Posterior vena cava (tissue), 2 donors: ENCODE results near the gene INSL3. TPM values are rescaled to one million over a fixed set of nuclear protein-coding genes. Genes with fewer than 3 reads are reported as not detected.
A peak's percentile ranks its signal among the peaks of the same experiment; 100 is the strongest.
"Not testable (repeated sequence)": the region's sequence is repeated elsewhere in the genome, so short reads cannot be mapped to it uniquely, and the experiment has no call there.

Experiments
- DNase-seq: peaks from one replicate; pipeline ENCODE4 v3.0.0-alpha.2; 2020; ENCODE audit warnings: low spot score
- intact Hi-C, 2 donors: fragments of 100-400 bp; cut with DNase I; formaldehyde crosslinking; loops; one replicate each; pipeline versions ENCODE4 v1.14.1 to v1.14.2; 2022 to 2023
- total RNA-seq, 2 donors: library from RNA; stranded (reverse); fragmentation: NEBNext Ultra II Directional; extraction: Animal tissue kit (Norgen Biotek cat#: 25700); gene quantifications; one replicate each; pipeline ENCODE4 v1.2.1, GENCODE V29; 2021
- donor health status: DM: yes; HTN: yes; CAD: no.
- donor health status: DM: yes; HTN: yes; CAD: no.

The INSL3 gene
- total RNA-seq, 2 donors from 2014 or later: not detected

GRCh38 chr19:17830567-17831418 lies 9.5 kb upstream of the INSL3 start:
- intact Hi-C loops: no loop called here
- DNase-seq: peak; percentile 87

GRCh38 chr19:17829855-17830566 lies 8.7 kb upstream of the INSL3 start:
- no peak for DNase-seq
- intact Hi-C loops: no loop called here

GRCh38 chr19:17826508-17827056 lies 5.3 kb upstream of the INSL3 start:
- DNase-seq: no peak
- intact Hi-C loops: no loop called here

GRCh38 chr19:17824339-17824738 lies 3.0 kb upstream of the INSL3 start:
- intact Hi-C loops: no loop called here

GRCh38 chr19:17817668-17818363 lies 3.5 kb downstream of the INSL3 start:
- no peak for DNase-seq
- intact Hi-C loops: no loop called here

More at GRCh38 chr19:17824339-17824738, 3.0 kb upstream of the INSL3 start:
- DNase-seq: no peak

- intact Hi-C loops: no loop called here
- DNase-seq: no peak
Observed at GRCh38 chr19:17812099-17812498, 9.2 kb downstream of the INSL3 start.

GRCh38 chr19:17811681-17812080 lies 9.6 kb downstream of the INSL3 start:
- intact Hi-C loops: no loop called here
- DNase-seq: no peak

- intact Hi-C loops: no loop called here
- DNase-seq: no peak
Observed at GRCh38 chr19:17811103-17811502, 10.2 kb downstream of the INSL3 start.

- no peak for DNase-seq
- intact Hi-C loops: no loop called here
Observed at GRCh38 chr19:17807731-17808316, 13.5 kb downstream of the INSL3 start.

GRCh38 chr19:17806945-17807344 lies 14.4 kb downstream of the INSL3 start:
- DNase-seq: no peak
- intact Hi-C loops: no loop called here

GRCh38 chr19:17805427-17805826 lies 15.9 kb downstream of the INSL3 start:
- intact Hi-C loops: no loop called here
- DNase-seq: no peak

GRCh38 chr19:17803264-17803896 lies 17.9 kb downstream of the INSL3 start:
- DNase-seq: no peak
- intact Hi-C loops: no loop called here

- intact Hi-C loops: no loop called here
- no peak for DNase-seq
Observed at GRCh38 chr19:17802137-17802858, 19.0 kb downstream of the INSL3 start.

- intact Hi-C loops: loop anchor here in 1 of 2 donors (10.0 kb wide), 1 partner anchor 56 kb away; the partner anchor contains the start of gene RPL18A
- DNase-seq: not testable (repeated sequence)
Observed at GRCh38 chr19:17798599-17798998, 22.7 kb downstream of the INSL3 start.

GRCh38 chr19:17797424-17798201 lies 23.7 kb downstream of the INSL3 start:
- DNase-seq: no peak
- intact Hi-C loops: loop anchor here in 1 of 2 donors (10.0 kb wide), 1 partner anchor 57 kb away; the partner anchor contains the start of gene RPL18A

GRCh38 chr19:17796838-17797423 lies 24.4 kb downstream of the INSL3 start:
- no peak for DNase-seq
- intact Hi-C loops: loop anchor here in 1 of 2 donors (10.0 kb wide), 1 partner anchor 58 kb away; the partner anchor contains the start of gene RPL18A
